GM12892 (cell line): ENCODE results near the gene SPOCK2.

Experiments used
- DNase-seq: peaks from one replicate; pipeline ENCODE4 v3.0.0; 2011; ENCODE audit not compliant: insufficient read length
- FAIRE-seq: peaks from 2 replicates; lab custom pipeline; 2011; peaks lifted over from hg19 to GRCh38; lab: Jason Lieb, UNC
- POLR2A ChIP-seq: IDR thresholded peaks from 2 replicates; pipeline ENCODE4 v1.6.1; 2011; ENCODE audit warnings: low read depth, low read length, control low read depth
- POLR2AphosphoS5 ChIP-seq: IDR thresholded peaks from 2 replicates; pipeline ENCODE4 v1.6.1; 2011; ENCODE audit warnings: low read depth, low read length, control low read depth
- TAF1 ChIP-seq: IDR thresholded peaks from 2 replicates; pipeline ENCODE4 v1.6.1; 2011; ENCODE audit warnings: low read depth, mild to moderate bottlenecking, control low read depth, low read length, borderline replicate concordance

Gene SPOCK2

GRCh38 chr10:72106154-72106849 is 18.0 kb upstream of the SPOCK2 start:
- DNase-seq (no peak), FAIRE-seq (no peak)
- TF ChIP-seq POLR2A (no peak), TAF1 (no peak), POLR2AphosphoS5 (no peak)

GRCh38 chr10:72105710-72106109 is 17.4 kb upstream of the SPOCK2 start:
- no peak for FAIRE-seq
- no peak for TF ChIP-seq TAF1
- no peak for DNase-seq

DNA sequence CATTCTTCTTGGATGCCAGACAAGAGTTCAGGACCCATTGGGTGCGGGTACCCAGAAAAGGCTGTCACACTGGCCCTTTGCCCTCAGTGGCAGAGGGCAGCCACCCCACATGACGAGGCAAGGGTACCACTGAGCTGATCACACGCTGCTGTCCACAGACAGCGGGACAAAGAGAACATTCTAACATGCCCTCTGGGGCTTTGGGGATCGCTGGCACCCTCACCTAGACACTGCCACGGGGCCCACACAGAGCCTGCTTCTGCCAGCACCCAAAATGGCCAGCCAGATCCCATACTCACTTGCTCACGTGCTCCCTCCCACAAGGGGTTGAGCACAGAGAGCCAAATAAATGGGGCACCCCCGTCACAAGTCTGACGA is 16.7 kb upstream of the SPOCK2 start:
- no peak for DNase-seq
- no peak for FAIRE-seq
- no peak for TF ChIP-seq TAF1
- TF ChIP-seq POLR2AphosphoS5 = no peak
- TF ChIP-seq POLR2A = no peak

GRCh38 chr10:72104472-72105097 is 16.2 kb upstream of the SPOCK2 start:
- no peak for FAIRE-seq
- DNase-seq = no peak
- no peak for TF ChIP-seq POLR2AphosphoS5
- no peak for TF ChIP-seq POLR2A
- no peak for TF ChIP-seq TAF1

DNA sequence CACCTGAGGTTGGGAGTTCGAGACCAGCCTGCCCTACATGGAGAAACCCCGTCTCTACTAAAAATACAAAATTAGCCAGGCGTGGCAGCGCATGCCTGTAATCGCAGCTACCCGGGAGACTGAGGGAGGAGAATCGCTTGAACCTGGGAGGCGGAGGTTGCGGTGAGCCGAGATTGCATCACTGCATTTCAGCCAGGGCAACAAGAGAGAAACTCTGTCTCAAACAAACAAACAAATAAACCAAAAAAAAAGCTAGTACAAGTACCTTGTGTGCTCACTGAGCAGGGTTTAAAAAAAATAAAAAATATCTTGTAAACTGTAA is 11.2 kb upstream of the SPOCK2 start:
- DNase-seq (no peak), FAIRE-seq (no peak)
- TF ChIP-seq TAF1 (no peak), POLR2A (no peak), POLR2AphosphoS5 (no peak)

DNA sequence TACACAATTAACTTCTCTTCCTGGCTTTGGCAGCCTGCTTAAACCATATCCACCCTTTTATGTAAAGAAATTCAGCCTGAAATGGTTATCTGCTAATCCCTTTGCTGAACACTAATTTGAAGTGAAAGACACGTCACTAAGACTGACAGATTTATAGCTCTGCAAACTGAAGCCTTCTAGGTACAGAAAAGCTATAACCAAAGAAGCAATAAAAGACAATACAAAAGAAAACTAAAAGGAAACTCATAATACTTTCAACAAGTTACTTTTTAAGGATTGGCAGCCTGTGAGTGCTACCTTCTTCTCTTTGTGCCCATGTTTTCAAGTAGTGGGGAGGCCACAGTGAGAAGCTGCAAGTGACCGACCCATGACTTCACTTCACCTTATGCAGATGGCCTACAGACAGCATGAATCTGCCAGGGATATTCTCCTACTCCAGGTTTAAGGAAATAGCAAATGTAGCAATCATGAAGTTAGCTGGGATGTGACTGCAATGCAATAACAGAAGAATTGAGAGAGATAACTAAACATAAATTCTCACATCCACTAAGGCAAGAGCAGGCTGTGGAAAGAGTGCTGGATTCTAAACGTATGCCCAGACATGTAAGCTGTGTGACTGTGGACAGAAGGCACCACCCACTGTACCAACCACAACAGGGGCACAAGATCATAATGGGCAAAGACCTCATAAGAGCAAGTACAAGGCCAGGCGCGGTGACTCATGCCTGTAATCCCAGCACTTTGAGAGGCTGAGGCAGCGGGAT is 10.7 kb upstream of the SPOCK2 start:
- DNase-seq (no peak), FAIRE-seq (no peak)
- TF ChIP-seq TAF1 = no peak
- TF ChIP-seq POLR2A = no peak
- no peak for TF ChIP-seq POLR2AphosphoS5

DNA sequence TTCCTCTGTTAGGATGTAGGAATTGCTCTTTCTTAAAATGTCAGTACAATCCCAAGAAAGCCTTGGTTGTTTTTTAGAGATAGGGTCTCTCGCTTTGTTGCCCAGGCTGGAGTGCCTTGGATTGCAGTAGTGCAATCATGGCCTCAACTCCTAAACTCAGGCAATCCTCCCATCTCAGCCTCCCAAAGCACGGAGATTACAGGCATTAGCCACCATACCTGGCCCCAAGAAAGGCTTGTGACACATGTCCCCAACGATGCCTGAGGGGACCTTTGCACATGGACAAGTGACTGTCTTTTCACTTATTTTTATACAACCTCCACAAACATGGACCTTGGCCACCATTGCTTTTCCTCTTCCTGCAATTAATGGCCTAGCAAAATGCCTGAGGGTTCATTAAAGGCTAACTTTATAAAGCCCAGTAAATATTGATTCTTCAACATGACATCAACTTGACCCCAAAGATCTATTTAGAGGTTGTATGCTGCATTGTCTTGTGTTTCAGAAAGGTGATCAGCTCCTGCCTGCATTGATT is 10.0 kb upstream of the SPOCK2 start:
- DNase-seq (no peak), FAIRE-seq (no peak)

DNA sequence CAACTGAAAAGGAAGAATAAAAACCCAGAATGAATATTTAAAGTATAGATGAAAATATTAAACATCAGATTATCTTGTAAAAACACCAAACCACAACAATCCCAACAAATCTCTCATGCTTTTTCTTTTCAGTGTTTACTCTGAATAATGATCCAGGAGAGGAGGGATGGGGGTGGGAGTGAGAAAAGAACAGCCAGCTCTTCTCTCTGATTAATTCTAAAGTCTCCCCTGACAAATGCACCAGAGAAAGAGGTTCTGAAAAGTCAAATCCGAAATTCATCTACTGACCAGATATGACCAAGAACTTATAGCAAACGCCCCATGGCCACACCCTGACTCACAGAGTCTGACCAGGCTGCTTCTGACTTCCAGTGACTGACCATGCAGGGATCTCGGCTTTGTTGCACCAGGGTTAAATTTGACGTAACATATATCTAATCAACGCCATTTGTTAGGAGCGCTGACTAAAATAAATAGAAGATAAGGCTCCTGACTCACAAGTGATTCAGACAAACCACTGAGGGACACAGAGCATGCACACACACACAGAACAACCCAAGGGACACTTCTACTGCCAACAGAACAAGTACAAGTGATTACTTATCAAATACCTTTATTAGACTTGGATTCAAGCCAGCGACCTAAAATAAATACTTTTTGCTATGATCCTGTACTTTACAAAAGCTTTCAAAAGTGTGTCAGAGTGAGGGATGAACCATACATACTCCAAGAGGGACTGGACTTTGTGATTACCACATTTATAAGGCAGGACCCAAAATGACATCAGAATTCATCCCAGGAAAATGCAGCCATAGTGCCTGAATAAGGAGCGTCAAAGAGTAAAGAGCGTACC is 9.3 kb upstream of the SPOCK2 start:
- no peak for TF ChIP-seq POLR2AphosphoS5
- no peak for TF ChIP-seq TAF1
- TF ChIP-seq POLR2A = no peak
- DNase-seq = no peak
- FAIRE-seq = no peak

More for the DNA sequence above, 10.0 kb upstream of the SPOCK2 start:
- no peak for TF ChIP-seq POLR2AphosphoS5
- TF ChIP-seq TAF1 = no peak
- TF ChIP-seq POLR2A = no peak

GRCh38 chr10:72096115-72097000 is 8.0 kb upstream of the SPOCK2 start:
- FAIRE-seq (no peak), DNase-seq (no peak)
- TF ChIP-seq TAF1 (no peak), POLR2AphosphoS5 (no peak), POLR2A (no peak)

GRCh38 chr10:72095195-72095594 is 6.8 kb upstream of the SPOCK2 start:
- no peak for TF ChIP-seq TAF1
- TF ChIP-seq POLR2AphosphoS5 = no peak
- TF ChIP-seq POLR2A = no peak
- no peak for FAIRE-seq
- DNase-seq = no peak

DNA sequence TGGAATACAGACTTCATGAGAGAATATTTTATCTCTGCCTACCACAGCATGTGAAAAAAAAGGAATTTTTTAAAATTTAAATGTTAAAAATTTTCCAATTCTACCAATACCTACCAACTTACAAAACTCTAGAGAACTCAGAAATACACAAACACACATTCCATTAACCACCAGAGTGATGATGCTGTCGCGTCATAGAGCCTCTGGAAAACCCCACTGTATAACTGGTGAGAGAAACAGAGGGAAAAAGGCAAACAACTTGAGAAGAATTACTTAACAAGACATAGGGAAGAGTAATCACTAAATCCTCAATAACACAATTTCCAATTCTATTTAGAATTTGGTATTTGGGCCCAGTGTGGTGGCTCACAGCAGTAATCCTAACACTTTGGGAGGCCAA is 6.2 kb upstream of the SPOCK2 start:
- FAIRE-seq = no peak
- TF ChIP-seq POLR2AphosphoS5 (no peak), POLR2A (no peak), TAF1 (no peak)
- no peak for DNase-seq
